ENCODE measurements around the gene SPINK9.
"Not testable (repeated sequence)": the region's sequence is repeated elsewhere in the genome, so short reads cannot be mapped to it uniquely, and the experiment has no call there.

- TF ChIP-seq ZNF274 (IDR thresholded peaks at IDR 0.05; ENCODE audit: low read depth, low read length); YY1 (IDR thresholded peaks at IDR 0.05; ENCODE audit: insufficient read depth, insufficient read length); SUZ12 (IDR thresholded peaks at IDR 0.05; ENCODE audit: extremely low read depth, insufficient read depth, insufficient read length): not testable (repeated sequence)
Observed at GRCh38 chr5:148320011-148320963, 15.1 kb upstream of the SPINK9 start.
